Posterior vena cava (tissue), 2 donors: Measurements from ENCODE around the gene LRCH3. TPM values are rescaled to one million over a fixed set of nuclear protein-coding genes. Genes with fewer than 3 reads are reported as not detected.

ENCODE experiments used
- DNase-seq: peaks from one replicate; pipeline ENCODE4 v3.0.0-alpha.2; 2020; ENCODE audit warnings: low spot score
- intact Hi-C, 2 donors: fragments of 100-400 bp; cut with DNase I; formaldehyde crosslinking; loops; one replicate each; pipeline versions ENCODE4 v1.14.1 to v1.14.2; 2022 to 2023
- total RNA-seq, 2 donors: library from RNA; stranded (reverse); fragmentation: NEBNext Ultra II Directional; extraction: Animal tissue kit (Norgen Biotek cat#: 25700); gene quantifications; one replicate each; pipeline ENCODE4 v1.2.1, GENCODE V29; 2021
- donor health status: DM: yes; HTN: yes; CAD: no.
- donor health status: DM: yes; HTN: yes; CAD: no.

LRCH3 gene
- total RNA-seq, 2 donors from 2014 or later, result 58.7 to 67.5 TPM

GRCh38 chr3:197829397-197830045 is 38.5 kb downstream of the LRCH3 start:
- no peak for DNase-seq
- intact Hi-C loops, result no loop called here

- intact Hi-C loops, result no loop called here
These were observed 39.4 kb downstream of the LRCH3 start for GRCh38 chr3:197830308-197830966.

GRCh38 chr3:197830967-197831313 is 39.9 kb downstream of the LRCH3 start:
- DNase-seq, result no peak
- intact Hi-C loops, result no loop called here

More at GRCh38 chr3:197830308-197830966, 39.4 kb downstream of the LRCH3 start:
- no peak for DNase-seq

- intact Hi-C loops, result no loop called here
- DNase-seq, result no peak
These were observed 43.1 kb downstream of the LRCH3 start for GRCh38 chr3:197833930-197834715.

GRCh38 chr3:197835509-197835908 is 44.5 kb downstream of the LRCH3 start:
- intact Hi-C loops, result no loop called here
- DNase-seq, result no peak

- DNase-seq, result no peak
- intact Hi-C loops, result no loop called here
These were observed 45.2 kb downstream of the LRCH3 start for GRCh38 chr3:197836244-197836643.

- no peak for DNase-seq
- intact Hi-C loops, result no loop called here
These were observed 46.2 kb downstream of the LRCH3 start for GRCh38 chr3:197837282-197837681.

GRCh38 chr3:197841789-197842188 is 50.7 kb downstream of the LRCH3 start:
- intact Hi-C loops, result no loop called here
- no peak for DNase-seq

- DNase-seq, result no peak
- intact Hi-C loops, result no loop called here
These were observed 55.4 kb downstream of the LRCH3 start for GRCh38 chr3:197846491-197846890.

GRCh38 chr3:197847866-197848401 is 56.9 kb downstream of the LRCH3 start:
- no peak for DNase-seq
- intact Hi-C loops, result no loop called here

- DNase-seq, result no peak
- intact Hi-C loops, result no loop called here
These were observed 63.7 kb downstream of the LRCH3 start for GRCh38 chr3:197854596-197855343.

- no peak for DNase-seq
- intact Hi-C loops, result no loop called here
These were observed 64.5 kb downstream of the LRCH3 start for GRCh38 chr3:197855571-197855970.

GRCh38 chr3:197856199-197856816 is 65.3 kb downstream of the LRCH3 start:
- intact Hi-C loops, result no loop called here
- DNase-seq, result no peak

- DNase-seq, result no peak
These were observed 67.1 kb downstream of the LRCH3 start for GRCh38 chr3:197858133-197858532.

GRCh38 chr3:197858598-197858997 is 67.5 kb downstream of the LRCH3 start:
- intact Hi-C loops, result no loop called here

More at GRCh38 chr3:197858133-197858532, 67.1 kb downstream of the LRCH3 start:
- intact Hi-C loops, result no loop called here

GRCh38 chr3:197866035-197866434 is 75.0 kb downstream of the LRCH3 start:
- intact Hi-C loops, result no loop called here
- DNase-seq, result no peak

More at GRCh38 chr3:197858598-197858997, 67.5 kb downstream of the LRCH3 start:
- DNase-seq, result no peak

- intact Hi-C loops, result no loop called here
- no peak for DNase-seq
These were observed 82.3 kb downstream of the LRCH3 start for GRCh38 chr3:197873329-197873728.

GRCh38 chr3:197874064-197874463 is 83.0 kb downstream of the LRCH3 start:
- DNase-seq, result no peak
- intact Hi-C loops, result no loop called here

GRCh38 chr3:197874653-197875052 is 83.6 kb downstream of the LRCH3 start:
- intact Hi-C loops, result no loop called here
- DNase-seq, result no peak
